Endothelial cell of umbilical vein (primary cell): Measurements from ENCODE around the gene LRRC71. TPM values are rescaled to one million over a fixed set of nuclear protein-coding genes. Genes with fewer than 3 reads are reported as not detected.

Experiments used
- BruUV-seq: library from RNA; stranded (reverse); fragments of 400-500 nt; replicated peaks from 2 replicates; lab custom pipeline; 2021; lab: Mats Ljungman, UMichigan
- CTCF ChIA-PET: fragments of 300-600, 350-600 bp; sonication (Branson Sonifier 250); formaldehyde crosslinking; loops from one replicate; lab custom pipeline; 2021; ENCODE audit warnings: antibody characterized with exemption, inconsistent platforms; lab: Charles Lee
- POLR2A ChIA-PET: fragments of 300-600, 350-600 bp; sonication (Branson Sonifier 250); formaldehyde crosslinking; loops from one replicate; lab custom pipeline; 2021; ENCODE audit warnings: antibody characterized with exemption, inconsistent platforms; lab: Charles Lee
- DNase-seq: peaks from one replicate; pipeline ENCODE4 v3.0.0-alpha.2; 2011; ENCODE audit warnings: low read depth, low spot score
- FAIRE-seq: peaks from 2 replicates; lab custom pipeline; 2011; peaks lifted over from hg19 to GRCh38; lab: Jason Lieb, UNC
- H2AFZ ChIP-seq: 2 replicates; pipeline ENCODE4 v1.6.0; 2012; ENCODE audit warnings: low read depth, low read length, control low read depth, inconsistent platforms
- H3K27ac ChIP-seq: 2 replicates; pipeline ENCODE4 v1.5.1; 2011; ENCODE audit warnings: low read depth, mild to moderate bottlenecking, control low read depth, low read length, moderate library complexity; ENCODE audit not compliant: insufficient read depth
- H3K27me3 ChIP-seq, 2 experiments: 2 replicates each; pipeline versions ENCODE4 v1.6.0 to v1.6.1; 2011; ENCODE audit warnings: low read length in 2 of 2, mixed read lengths in 1 of 2; ENCODE audit not compliant: control insufficient read depth in 2 of 2, insufficient read depth in 2 of 2
- H3K36me3 ChIP-seq, 2 experiments: 2 replicates in 1 of 2; 3 replicates in 1 of 2; pipeline ENCODE4 v1.5.1; 2011; ENCODE audit warnings: low read length in 2 of 2, mild to moderate bottlenecking in 1 of 2, moderate library complexity in 1 of 2; ENCODE audit not compliant: control insufficient read depth in 2 of 2, insufficient read depth in 2 of 2; ENCODE audit errors: extremely low read depth in 1 of 2
- H3K4me1 ChIP-seq: 3 replicates; pipeline ENCODE4 v1.5.1; 2011; ENCODE audit warnings: mild to moderate bottlenecking, low read length; ENCODE audit not compliant: control insufficient read depth, insufficient read depth; ENCODE audit errors: extremely low read depth
- H3K4me2 ChIP-seq: 2 replicates; pipeline ENCODE4 v1.6.1; 2011; ENCODE audit warnings: low read length, control low read depth, mixed read lengths; ENCODE audit not compliant: insufficient read depth
- H3K4me3 ChIP-seq, 3 experiments: fragments of 200-600 bp in 1 of 3; sonication (generic), shearing (Covaris generic) in 1 of 3; replicated peaks in 1 of 3; 2 replicates each; pipeline ENCODE4 v1.5.1; 2011 to 2016; ENCODE audit warnings: control low read depth in 3 of 3, low read length in 3 of 3, mild to moderate bottlenecking in 2 of 3, inconsistent platforms in 1 of 3, low read depth in 1 of 3, moderate library complexity in 1 of 3; ENCODE audit not compliant: insufficient read depth in 1 of 3
- H3K79me2 ChIP-seq: 2 replicates; pipeline ENCODE4 v1.6.0; 2012; ENCODE audit warnings: low read length, inconsistent platforms; ENCODE audit not compliant: control insufficient read depth, insufficient read depth
- H3K9ac ChIP-seq: replicated peaks from 2 replicates; pipeline ENCODE3; 2011; ENCODE audit warnings: low read length, control low read depth; ENCODE audit not compliant: insufficient read depth; ENCODE audit errors: extremely low read depth
- H3K9me1 ChIP-seq: replicated peaks from 3 replicates; pipeline ENCODE4 v1.6.0; 2011; ENCODE audit warnings: mild to moderate bottlenecking, low read length; ENCODE audit not compliant: control insufficient read depth, insufficient read depth; ENCODE audit errors: extremely low read depth
- H3K9me3 ChIP-seq: replicated peaks from 2 replicates; pipeline ENCODE4 v1.5.1; 2012; ENCODE audit warnings: low read length, inconsistent platforms; ENCODE audit not compliant: control insufficient read depth, insufficient read depth
- H4K20me1 ChIP-seq: replicated peaks from 2 replicates; pipeline ENCODE3; 2011; ENCODE audit warnings: mild to moderate bottlenecking, low read length; ENCODE audit not compliant: control insufficient read depth, insufficient read depth; ENCODE audit errors: extremely low read depth
- EZH2 ChIP-seq: IDR thresholded peaks from 2 replicates; pipeline ENCODE4 v1.6.1; 2012; ENCODE audit warnings: borderline replicate concordance, low read depth, mild to moderate bottlenecking, moderate library complexity, low read length, inconsistent platforms; ENCODE audit not compliant: severe bottlenecking
- FOS ChIP-seq: IDR thresholded peaks from 2 replicates; pipeline ENCODE4 v1.6.1; 2011; ENCODE audit warnings: mild to moderate bottlenecking, low read length, moderate library complexity, borderline replicate concordance; ENCODE audit not compliant: insufficient read depth
- GATA2 ChIP-seq: IDR thresholded peaks from 2 replicates; pipeline ENCODE4 v1.7.0; 2011; ENCODE audit warnings: low read depth, mild to moderate bottlenecking, moderate library complexity, mixed read lengths, low read length; ENCODE audit not compliant: insufficient read length, insufficient read depth
- MAX ChIP-seq: IDR thresholded peaks from 2 replicates; pipeline ENCODE4 v1.6.1; 2011; ENCODE audit not compliant: insufficient read depth, insufficient read length
- MYC ChIP-seq: IDR thresholded peaks from one replicate; pipeline ENCODE4 v1.6.1; 2011; ENCODE audit warnings: mild to moderate bottlenecking, low read depth, low read length
- POLR2A ChIP-seq: IDR thresholded peaks from 2 replicates; pipeline ENCODE4 v1.6.1; 2012; ENCODE audit warnings: low read depth, mild to moderate bottlenecking, control low read depth, low read length
- POLR2AphosphoS5 ChIP-seq: IDR thresholded peaks from 2 replicates; pipeline ENCODE4 v1.6.1; 2012; ENCODE audit warnings: low read depth, mild to moderate bottlenecking, control low read depth, low read length, moderate library complexity; ENCODE audit not compliant: insufficient read depth
- dilution Hi-C: fragments of 300-500 bp; cut with MboI; formaldehyde crosslinking; loops from one replicate; pipeline ENCODE4 v1.15.0; 2019; ENCODE audit warnings: low sequenced_read_pairs; ENCODE audit not compliant: extremely low pct_ligation_motif_present
- intact Hi-C: fragments of 100-400 bp; cut with micrococcal nuclease; formaldehyde crosslinking; loops from one replicate; pipeline ENCODE4 v1.10.0; 2022
- polyA plus RNA-seq, 4 experiments: library from polyadenylated mRNA; depleted of rRNA in 3 of 4; stranded (reverse) in 3 of 4; unstranded in 1 of 4; fragments of >200 nt; gene quantifications; 2 replicates each; pipeline versions ENCODE4 v1.2.1 to v1.2.3, GENCODE V29; 2011 to 2012; ENCODE audit warnings: missing spikeins in 1 of 4
- total RNA-seq: library from RNA; stranded (reverse); gene quantifications from 2 replicates; pipeline ENCODE4 v1.2.3, GENCODE V29; 2021
- TF ChIP-seq, protein P1 (sequence below), 2 donors: IDR thresholded peaks; 1 replicate in 1 of 2; 2 replicates in 1 of 2; pipeline ENCODE4 v1.5.1; 2011; ENCODE audit warnings: low read length in 2 of 2, mild to moderate bottlenecking in 2 of 2, moderate library complexity in 2 of 2, control low read depth in 1 of 2, inconsistent platforms in 1 of 2, low read depth in 1 of 2; ENCODE audit not compliant: insufficient read depth in 1 of 2; ENCODE audit errors: extremely low read depth in 1 of 2

The LRRC71 gene
- total and polyA plus RNA-seq, 2 donors (not counting 3 experiments of a cell fraction or from before 2014, with no cell fraction given): 0.35 to 0.66 TPM

- no TSS peak for BruUV-seq
- H3K9me1 ChIP-seq: no peaks in the 10 kb centered on the region
- no peaks in the 10 kb centered on the region for H4K20me1 ChIP-seq
- POLR2A ChIA-PET: interaction anchor here (0.5 kb wide), 1 partner anchor 220 kb away, joined by 3 read pairs; the partner anchor contains the start of genes ISG20L2 and METTL25B
- dilution Hi-C loops (no loop called here), intact Hi-C loops (no loop called here)
- H3K4me3 ChIP-seq: no peak overlapping the region
- TF ChIP-seq GATA2 (no peak), EZH2 (no peak), POLR2AphosphoS5 (no peak), FOS (no peak), POLR2A (no peak), MYC (no peak), MAX (no peak)
- TF ChIP-seq, protein P1, sequence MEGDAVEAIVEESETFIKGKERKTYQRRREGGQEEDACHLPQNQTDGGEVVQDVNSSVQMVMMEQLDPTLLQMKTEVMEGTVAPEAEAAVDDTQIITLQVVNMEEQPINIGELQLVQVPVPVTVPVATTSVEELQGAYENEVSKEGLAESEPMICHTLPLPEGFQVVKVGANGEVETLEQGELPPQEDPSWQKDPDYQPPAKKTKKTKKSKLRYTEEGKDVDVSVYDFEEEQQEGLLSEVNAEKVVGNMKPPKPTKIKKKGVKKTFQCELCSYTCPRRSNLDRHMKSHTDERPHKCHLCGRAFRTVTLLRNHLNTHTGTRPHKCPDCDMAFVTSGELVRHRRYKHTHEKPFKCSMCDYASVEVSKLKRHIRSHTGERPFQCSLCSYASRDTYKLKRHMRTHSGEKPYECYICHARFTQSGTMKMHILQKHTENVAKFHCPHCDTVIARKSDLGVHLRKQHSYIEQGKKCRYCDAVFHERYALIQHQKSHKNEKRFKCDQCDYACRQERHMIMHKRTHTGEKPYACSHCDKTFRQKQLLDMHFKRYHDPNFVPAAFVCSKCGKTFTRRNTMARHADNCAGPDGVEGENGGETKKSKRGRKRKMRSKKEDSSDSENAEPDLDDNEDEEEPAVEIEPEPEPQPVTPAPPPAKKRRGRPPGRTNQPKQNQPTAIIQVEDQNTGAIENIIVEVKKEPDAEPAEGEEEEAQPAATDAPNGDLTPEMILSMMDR (IDR thresholded peaks at IDR 0.05; ENCODE audit: extremely low read depth in 1 of 2, insufficient read depth in 1 of 2, low read depth in 1 of 2, low read length in 2 of 2): no peak
- H3K4me2 ChIP-seq: no peak overlapping the region
- H3K27me3 ChIP-seq: no peaks in the 10 kb centered on the region
- no peak overlapping the region for H3K27ac ChIP-seq
- FAIRE-seq (no peak), DNase-seq (no peak)
- no peak overlapping the region for H3K9ac ChIP-seq
- no peaks in the 10 kb centered on the region for H3K4me1 ChIP-seq
- no peaks in the 10 kb centered on the region for H3K79me2 ChIP-seq
- peaks cover 13 to 50% of the 10 kb centered on the region in 2 experiments for H3K36me3 ChIP-seq
- CTCF ChIA-PET: interaction anchor here (0.7 to 3.4 kb wide), 7 partner anchors 10 to 190 kb away, joined by 3 to 22 read pairs (median 4); partner anchors contain the start of gene ETV3
- H3K9me3 ChIP-seq: no peaks in the 10 kb centered on the region
- H2AFZ ChIP-seq: no peak overlapping the region
Observed at GRCh38 chr1:156947818-156948525, 27.5 kb downstream of the LRRC71 start.
